Suppressor macrophage treated with lipopolysaccharide for 1 hour (primary cell): ENCODE data around the gene LYRM1.
"Not testable (repeated sequence)": the region's sequence is repeated elsewhere in the genome, so short reads cannot be mapped to it uniquely, and the experiment has no call there.

ENCODE experiments used
- DNase-seq, 3 donors: peaks; one replicate each; pipeline ENCODE4 v3.0.0-alpha.2; 2020 to 2022

LYRM1 gene, protein sequence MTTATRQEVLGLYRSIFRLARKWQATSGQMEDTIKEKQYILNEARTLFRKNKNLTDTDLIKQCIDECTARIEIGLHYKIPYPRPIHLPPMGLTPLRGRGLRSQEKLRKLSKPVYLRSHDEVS

DNA sequence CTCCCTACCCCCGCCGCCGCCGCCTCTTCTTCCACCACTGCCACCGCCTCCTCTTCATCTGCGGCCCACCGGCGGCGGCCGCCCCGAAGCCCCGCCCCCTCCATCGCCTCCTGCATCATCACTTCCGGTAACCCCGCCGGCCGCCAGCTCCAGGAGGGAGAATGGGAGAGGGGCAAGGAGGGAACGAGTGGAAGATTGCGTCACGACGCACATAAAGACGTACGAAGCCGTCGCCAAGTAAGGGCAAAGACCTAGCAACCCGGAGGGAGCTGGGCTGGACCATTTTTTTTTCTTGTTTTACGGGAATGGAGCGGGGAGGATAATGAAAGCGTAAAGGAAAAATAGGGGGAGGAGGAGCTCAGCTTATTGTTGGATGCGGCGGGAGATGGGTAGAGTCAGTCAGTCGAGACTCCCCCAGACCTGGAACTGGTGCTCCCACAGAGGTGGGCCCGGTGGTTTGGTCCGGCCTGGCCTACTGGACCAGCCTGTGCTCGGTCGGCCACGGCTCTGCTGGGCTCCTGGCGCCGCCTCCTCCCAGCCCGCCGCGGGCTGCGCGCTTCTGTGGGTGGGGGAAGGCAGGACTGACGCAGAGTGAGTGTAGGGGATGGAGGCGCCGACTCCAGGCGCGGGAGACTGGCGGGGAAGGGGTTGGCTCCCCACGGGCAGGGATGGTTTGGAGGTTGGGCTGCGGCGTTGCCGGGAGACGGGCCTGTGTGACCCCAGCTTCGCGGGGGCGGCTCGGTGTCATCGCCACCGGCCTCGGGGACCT, at the start of gene LYRM1, which contains the start of gene DCUN1D3:
TSS of gene LYRM1 (plus strand) at position 473 of the 769 bp plus-strand sequence. CDS start 14,785 bp downstream, outside the sequence.
TSS of gene DCUN1D3 (minus strand) at position 60 of the 769 bp plus-strand sequence. CDS start 37,820 bp downstream, outside the sequence.
- peak; percentile 96 to 98 (median 96) for DNase-seq

DNA sequence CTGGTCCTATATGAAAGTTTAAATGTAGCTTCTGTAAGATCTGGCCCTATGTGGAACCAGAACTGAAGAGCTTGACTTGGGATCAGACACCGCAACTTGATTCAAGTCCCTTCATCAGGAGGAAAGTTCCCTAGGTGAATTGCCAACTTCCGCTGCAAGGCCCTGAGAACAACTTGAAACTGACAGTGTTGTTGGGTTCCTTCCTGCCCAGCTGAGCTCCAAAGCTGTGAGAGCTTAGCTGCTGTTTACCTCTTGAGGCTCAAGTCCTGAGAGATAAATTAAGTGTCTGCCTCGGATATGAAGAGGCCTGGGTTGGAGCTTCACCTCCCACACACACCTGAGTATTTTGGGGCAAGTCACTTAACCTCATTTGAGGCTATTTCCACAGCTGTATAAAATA, 49.6 kb upstream of the LYRM1 start:
- no peak for DNase-seq

DNA sequence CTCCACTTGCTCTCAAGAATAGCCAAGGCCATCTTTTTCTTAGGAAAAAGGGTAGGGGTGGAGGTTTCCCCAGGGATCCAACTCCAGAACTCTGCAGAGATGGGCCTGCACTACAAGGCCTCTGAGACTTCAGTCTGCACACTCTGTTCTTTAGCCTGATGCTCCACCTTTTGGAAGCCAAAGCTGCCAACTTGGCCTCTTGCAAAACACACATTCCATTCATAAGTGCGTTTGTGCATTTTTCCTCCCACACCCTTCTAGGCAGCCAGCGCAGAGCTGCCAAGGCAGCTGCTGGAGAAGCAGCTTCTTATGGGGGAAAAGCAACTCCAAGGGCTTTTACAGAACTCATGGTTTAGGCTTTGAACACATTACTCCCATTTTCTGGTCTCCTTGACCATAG, 49.0 kb upstream of the LYRM1 start:
- DNase-seq: no peak

DNA sequence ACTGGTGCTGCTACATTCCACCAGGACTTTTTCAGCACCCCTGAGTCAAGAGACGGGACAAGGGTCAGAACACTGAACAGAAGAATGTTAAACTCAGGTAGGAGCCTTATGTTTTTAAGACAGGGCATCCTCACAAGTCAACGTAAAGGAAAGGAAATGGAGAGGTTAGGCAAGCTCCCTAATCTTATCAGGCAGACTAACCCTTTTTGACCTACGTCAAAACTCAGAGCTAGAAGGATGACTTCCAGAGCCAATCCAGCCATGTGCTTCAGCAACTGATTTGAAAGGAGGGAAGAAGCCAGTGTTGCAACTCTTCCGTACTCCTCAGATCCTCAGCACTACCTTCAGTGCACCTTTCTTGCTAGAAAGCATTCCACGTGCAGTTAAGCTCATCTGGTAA, 47.4 kb upstream of the LYRM1 start:
- DNase-seq: no peak

DNA sequence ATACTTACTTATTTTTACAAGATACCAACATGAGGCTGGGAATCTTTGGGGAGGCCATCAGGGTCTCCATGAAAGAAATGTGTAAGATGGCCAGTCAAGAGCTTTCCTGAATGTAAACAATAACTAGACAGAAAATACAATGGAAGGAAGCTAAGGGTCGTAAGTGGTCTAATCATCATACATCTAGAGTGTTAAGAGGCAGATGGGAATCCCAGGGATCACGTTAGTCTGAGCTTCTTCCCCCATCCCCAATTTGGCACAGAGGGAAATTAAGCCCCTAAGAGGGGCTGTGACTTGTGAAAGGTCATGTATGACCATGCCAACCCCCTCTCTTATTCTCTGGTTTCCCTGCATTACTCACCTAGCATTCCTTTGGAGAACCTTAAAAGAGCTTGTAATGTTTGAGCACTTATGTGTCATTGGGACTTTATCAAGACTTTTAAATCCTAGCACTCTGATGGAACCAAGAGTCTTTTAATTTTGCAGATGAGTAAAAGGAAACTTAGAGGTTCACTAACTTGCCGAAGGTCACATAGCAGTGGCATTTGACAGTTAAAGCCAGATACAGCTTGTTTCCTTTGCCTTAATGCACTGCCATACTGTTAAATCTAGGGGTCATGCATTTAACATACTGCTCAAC, 46.5 kb upstream of the LYRM1 start:
- DNase-seq: no peak

DNA sequence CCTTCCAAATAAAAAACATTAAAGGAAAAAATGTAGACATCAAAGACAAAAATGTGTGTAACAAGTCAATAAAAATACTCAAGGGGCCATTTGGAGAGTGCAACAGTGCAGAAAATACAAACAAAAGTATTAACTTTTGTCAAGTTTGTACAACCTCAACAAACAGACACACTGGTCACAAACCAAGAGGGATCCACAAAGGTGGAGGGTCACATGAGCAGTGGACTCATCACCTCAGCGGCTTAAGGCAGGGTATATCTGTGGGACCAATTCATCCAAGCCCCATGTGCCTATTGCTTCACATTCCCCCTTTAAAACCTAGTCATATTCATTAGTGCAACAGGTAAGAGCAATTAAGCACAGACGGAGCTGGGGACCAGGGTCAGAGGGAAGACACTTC, 45.6 kb upstream of the LYRM1 start:
- DNase-seq: no peak

DNA sequence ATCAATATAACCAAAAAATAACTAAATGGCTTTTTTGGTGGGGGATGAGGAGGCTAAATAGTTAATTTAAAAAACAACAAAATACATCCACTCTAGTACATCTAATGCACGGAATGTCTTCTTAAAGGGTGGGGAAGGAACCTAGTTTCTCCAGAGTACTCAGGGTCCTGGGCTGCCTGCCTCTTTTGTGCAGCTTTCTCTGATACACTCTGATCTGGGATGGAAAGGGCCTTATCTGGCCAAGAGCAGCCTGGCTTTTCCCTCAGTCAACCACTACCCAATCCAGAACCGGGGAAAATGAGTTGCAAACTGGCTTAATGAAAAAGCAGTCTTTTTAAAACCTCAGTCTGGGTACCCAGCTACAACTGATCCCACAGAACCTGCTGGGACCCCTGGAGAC, 43.3 kb upstream of the LYRM1 start:
- no peak for DNase-seq

DNA sequence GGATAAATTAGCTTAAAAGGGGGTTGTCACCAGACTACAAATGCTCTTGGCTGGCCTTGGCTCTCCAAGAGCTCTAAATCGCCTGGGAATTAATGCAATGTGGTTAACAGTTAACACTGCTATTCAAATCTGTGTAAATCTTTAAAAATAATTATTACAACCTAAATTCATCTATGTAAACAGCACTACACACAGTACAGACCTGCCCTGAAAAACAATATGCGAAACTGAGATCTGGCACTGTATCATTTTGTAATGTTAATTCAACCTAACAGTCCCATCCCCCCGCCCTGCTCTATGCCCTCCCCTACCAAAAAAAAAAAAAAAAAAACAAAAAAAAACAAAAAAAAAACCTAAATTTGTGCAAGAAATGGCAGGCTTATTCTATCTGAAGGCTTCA, 41.3 kb upstream of the LYRM1 start:
- DNase-seq: no peak

DNA sequence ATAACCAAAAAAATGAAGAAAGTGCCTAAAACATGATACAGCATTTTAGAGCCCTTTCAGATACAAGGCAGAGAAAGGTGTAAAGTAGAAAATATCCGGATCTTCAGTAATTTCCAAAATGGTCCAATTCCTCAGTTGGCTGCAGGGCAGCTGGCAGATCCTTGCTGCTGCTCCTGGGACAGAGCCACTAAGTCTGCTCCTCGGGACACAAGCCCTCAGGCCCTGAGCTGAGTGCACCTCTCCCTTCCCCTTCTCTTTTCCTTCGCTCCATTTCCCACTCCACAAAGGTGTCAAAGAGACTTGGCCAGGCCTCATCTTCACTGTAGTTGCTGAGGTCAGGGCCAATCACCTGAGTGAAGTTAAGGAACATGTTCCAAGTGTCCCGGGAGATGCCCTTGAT, 40.9 kb upstream of the LYRM1 start:
- no peak for DNase-seq

DNA sequence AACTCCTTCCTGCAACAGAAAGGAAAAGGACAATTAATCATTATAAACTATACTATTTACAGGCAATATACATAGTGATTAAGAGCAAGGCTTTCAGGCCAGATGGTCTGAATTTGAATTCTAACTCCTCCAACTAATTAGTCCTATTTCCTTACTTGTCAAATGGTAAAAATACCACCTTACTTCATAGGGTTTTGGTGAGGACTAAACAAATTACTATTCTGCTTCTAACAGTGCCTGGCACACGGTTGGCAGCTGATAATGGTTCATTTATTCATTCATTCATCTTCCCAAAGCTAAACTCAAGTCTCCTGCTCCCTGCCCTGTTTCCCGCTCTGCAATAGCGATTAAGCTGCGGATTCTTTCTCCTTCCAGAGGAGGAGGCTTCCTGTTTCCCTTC, 40.2 kb upstream of the LYRM1 start:
- DNase-seq: no peak

DNA sequence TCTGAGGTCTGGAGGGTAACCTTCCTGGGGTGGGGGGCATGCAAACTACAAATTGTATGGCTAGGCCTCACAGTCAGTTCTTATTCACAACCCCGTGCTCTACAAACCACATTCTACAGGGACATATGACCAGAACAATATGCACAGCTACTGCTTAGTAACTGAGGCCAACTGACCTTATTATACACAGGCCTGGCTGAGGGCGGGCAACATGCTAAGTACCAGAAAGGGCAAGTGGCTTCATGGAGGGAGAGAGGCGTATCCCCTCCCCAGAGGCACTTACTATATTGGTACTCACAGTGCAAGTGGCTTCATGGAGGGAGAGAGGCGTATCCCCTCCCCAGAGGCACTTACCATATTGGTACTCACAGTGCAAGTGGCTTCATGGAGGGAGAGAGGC, 39.6 kb upstream of the LYRM1 start:
- not testable (repeated sequence) for DNase-seq

DNA sequence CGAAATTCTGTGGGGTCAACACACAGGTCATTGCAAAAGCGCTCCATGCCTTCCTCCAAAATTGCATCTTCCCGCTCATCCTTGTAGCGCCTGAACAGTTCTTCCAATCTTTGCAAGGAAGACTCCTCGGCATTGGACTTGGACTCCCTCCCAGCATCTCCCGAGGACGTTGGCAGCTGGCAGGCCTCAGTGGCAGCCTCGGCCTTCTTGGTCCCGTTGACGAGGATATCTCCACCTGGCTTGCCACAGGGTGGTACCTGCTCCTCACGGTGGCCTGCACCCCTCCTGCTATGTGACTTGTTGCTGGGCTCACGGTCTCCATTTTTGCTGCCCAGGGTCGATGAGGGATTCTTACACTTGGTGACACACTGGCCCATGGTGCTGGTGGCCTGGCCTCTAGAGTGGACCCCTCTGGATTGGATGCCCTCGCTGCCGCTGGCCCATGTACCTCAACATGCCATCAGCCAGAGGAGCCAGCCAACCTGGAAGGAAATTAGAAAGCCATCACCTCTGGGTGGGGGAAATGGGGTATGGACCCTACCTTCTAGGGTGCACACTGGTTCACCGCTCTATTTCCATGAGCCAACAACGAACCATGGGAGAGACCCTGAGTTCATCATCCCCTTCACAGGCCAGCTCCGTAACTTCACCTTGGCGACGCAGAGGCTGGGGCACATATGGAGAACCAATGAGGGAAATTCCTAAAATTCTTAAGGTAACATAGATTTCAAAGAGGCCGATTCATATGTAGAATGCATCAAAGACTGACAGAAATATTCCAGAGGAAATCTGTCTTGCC, 38.2 kb upstream of the LYRM1 start:
- no peak for DNase-seq

DNA sequence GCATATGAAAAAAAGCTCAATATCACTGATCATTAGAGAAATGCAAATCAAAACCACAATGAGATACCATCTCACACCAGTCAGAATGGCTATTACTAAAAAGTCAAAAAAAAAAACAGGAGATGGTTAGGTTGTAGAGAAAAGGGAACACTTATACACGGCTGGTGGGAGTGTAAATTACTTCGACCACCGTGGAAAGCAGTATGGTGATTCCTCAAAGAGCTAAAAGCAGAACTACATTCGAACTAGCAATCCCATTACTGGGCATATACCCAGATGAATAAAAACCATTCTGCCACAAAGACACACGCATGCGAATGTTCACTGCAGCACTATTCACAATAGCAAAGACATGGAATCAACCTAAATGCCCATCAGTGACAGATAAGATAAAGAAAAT, 36.2 kb upstream of the LYRM1 start:
- DNase-seq: not testable (repeated sequence)

DNA sequence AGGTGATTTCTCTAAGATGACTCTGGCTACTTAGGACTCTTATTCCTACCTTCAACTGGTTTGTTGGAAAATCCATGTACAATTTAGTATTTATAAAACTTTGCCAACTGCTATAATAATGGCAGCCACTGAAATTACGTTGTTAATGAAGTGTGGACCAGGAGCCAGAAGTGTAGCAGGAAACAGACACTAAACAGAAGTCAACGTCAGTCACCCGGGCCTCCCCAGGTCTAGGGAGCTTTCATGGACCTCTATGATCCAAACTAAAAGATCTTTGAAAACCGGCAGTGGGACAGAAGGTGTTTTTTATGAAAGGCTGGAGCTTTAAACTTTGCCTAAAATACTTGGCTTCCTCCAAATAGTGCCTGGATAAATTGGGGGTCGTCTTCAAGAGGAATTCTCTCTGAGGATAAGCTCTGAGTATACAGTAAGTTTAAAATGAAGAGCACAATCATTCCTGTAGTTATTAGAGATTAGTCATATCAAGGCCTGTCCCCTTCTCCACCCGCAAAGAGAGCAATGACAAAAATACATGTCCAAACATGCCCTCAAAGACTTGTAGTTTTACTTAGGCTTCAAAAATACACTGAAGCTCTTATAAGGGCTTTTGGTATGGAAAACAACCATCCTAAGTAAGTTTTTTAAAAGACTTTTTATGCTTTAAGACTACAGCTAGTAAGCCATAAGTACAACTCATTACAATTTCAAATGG, 35.0 kb upstream of the LYRM1 start:
- no peak for DNase-seq

DNA sequence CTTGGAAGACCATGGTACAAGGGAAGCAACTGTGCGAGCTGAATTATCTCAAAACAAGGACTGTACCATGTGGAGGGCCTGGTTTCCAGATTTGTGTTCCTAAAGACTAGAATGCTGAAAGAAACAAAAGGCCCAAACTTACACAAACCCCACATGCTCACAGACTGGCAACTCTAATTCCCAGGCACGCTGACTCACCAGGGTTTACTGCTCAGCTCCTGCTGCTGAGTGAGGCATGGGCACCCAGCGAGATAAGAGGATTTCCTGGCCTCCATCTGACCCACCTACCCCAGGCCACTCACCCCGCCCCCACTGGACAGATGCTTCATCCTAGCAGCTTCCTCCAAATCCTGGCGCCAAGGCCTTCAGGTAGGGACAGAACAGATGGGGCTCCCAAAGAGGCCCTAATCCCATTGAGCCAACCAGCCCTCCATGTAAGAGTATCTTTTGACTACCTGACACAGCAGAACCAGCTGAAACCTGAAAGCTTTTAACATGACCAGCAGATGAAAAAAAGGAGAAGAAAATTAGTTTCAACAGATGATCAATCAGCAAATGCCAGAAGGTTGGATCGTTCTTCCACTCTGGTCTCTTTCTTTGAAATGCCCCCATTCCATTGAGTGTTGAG, 34.3 kb upstream of the LYRM1 start:
- DNase-seq: peak; percentile 56 to 62 (median 59)

DNA sequence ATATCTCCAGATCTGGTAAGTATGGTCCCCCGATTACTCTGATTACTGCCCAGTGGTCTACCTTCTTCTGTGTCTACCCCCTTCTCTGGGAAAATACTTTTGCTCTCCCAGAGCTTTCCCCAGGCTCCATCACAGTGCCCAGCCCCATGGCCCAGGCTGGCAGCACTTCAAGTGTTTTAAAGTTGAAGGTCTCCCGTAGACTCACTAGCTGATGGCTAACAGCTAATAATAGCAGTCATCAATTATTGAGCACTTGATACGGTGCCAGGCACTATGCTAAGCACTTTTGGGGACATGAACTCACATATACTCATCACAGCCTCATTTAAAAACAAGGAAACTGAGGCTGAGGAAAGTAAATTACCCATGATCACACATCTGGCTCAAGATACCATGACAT, 33.8 kb upstream of the LYRM1 start:
- DNase-seq: no peak

DNA sequence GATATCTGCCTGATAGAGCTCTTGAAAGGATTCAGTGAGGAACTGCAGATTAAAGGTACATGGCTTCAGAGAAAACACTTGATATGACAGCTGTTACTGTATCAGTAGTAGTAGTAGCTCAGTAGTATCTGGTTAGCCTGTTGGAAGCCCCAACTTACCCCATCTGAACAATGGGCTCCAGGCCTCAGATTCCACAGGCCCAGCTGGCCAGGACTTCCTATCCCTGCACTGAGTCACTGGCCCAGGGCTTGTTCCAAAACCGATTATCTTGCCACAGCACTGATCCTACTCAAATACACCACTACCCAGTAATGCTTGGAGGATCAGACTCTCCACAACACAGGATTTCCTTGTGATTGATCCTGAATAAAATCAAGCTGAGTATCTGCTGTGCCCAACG, 33.0 kb upstream of the LYRM1 start:
- no peak for DNase-seq

DNA sequence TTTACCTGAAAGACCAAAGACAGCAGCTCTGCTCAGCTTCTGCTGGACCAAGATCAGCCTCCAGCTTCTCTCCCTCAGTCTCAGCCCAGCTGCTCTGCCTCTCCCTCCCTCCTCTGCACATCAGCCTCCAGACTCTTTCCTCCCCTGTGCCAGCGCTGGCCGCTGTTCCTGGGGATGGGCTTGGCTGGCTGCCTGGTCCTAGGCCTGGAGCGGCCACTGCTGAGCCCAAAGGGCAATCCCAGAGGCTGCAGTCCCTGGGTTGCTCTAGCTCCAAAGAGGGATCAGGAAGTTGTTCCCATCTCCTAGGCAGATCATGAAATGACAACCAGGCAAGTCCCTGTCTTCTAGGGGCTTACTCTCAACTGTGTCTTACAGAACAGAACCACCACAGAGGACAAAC, 31.7 kb upstream of the LYRM1 start:
- no peak for DNase-seq

DNA sequence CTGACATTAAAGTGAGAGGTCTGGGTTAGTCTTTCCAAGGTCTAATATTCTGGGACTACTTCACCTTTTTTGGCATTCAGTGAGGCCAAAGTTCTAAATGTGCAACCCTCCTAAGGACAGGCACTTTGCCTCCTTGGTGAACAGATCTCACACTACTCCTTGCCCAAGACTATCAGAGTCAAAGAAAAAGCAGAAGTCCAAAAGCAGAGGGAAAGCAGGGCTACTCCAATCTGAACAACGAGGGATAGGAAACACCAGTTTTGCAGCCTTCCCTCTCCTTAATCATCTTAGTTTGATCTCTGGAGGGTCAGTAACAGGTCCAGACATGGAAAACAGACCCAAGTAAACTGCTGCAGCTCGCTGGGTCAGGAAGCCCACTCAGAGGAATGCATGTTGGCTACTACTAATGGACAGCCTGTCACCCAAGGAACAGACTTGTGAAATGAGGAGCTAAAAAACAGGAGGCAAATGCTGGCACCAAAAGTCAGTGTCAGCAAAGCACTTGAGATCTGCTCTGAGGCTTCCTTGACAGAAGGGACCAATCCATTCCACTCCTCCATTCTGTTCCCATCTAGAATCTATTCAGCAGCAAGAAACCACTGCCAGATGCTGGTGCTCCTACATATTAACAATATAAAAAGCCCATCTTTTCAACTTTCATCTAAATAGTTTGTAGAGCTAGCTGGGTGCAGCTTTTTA, 30.3 kb upstream of the LYRM1 start:
- peak; percentile 30 to 43 (median 39) for DNase-seq

DNA sequence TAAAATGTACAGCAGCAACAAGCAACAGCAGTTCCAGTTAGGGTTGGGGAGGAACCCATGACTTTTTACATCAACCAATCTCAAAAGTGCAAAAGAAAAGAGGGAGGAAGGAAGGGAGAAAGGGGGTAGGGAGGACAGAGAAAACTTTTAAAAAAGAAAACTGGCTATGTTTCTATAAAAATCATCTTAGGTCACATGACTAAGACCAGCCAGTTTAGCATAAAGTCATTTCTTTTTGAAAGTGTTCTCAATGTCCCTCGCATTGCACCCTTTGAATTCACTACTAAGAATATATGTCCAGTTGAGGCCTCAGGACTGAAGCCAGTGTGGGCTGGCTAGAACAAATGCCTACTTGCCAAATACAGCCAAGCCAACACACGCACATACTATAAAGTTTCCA, 29.3 kb upstream of the LYRM1 start:
- no peak for DNase-seq
